OCI-LY7 (cell line): ENCODE results near the gene ZNF574. TPM values are rescaled to one million over a fixed set of nuclear protein-coding genes. Genes with fewer than 3 reads are reported as not detected.

ENCODE experiments used
- BruUV-seq: library from RNA; stranded (reverse); fragments of 400-500 nt; replicated peaks from 2 replicates; lab custom pipeline; 2021; lab: Mats Ljungman, UMichigan
- CTCF ChIA-PET: fragments of 300-600 bp; sonication (Branson Sonifier 250); formaldehyde crosslinking; loops from one replicate; lab custom pipeline; 2022; ENCODE audit warnings: antibody characterized with exemption; ENCODE audit not compliant: unreplicated experiment; lab: Charles Lee
- POLR2A ChIA-PET: fragments of 300-600 bp; sonication (Branson Sonifier 250); formaldehyde crosslinking; loops from one replicate; lab custom pipeline; 2022; ENCODE audit warnings: antibody characterized with exemption; lab: Charles Lee
- DNase-seq: peaks from one replicate; pipeline ENCODE4 v3.0.0-alpha.2; 2015; ENCODE audit warnings: low spot score
- H2AFZ ChIP-seq: fragments of 200-600 bp; sonication (generic), shearing (Covaris generic); 2 replicates; pipeline ENCODE4 v1.6.1; 2014; ENCODE audit warnings: mild to moderate bottlenecking, antibody characterized with exemption, low read length, moderate library complexity
- H3K27ac ChIP-seq: fragments of 200-600 bp; sonication (generic); 2 replicates; pipeline ENCODE4 v1.5.1; 2014; ENCODE audit warnings: mixed run types, low read depth, mild to moderate bottlenecking, moderate library complexity, low read length, inconsistent platforms; ENCODE audit not compliant: poor library complexity, severe bottlenecking
- H3K36me3 ChIP-seq: fragments of 200-600 bp; sonication (generic); 2 replicates; pipeline ENCODE4 v1.6.1; 2014; ENCODE audit warnings: mild to moderate bottlenecking, antibody characterized with exemption, low read length, moderate library complexity, mixed read lengths; ENCODE audit not compliant: insufficient read depth
- H3K4me1 ChIP-seq: fragments of 200-600 bp; sonication (generic); 2 replicates; pipeline ENCODE4 v1.5.1; 2014; ENCODE audit warnings: mild to moderate bottlenecking, low read length; ENCODE audit not compliant: insufficient read depth, poor library complexity, severe bottlenecking
- H3K4me2 ChIP-seq: fragments of 200-600 bp; sonication (generic); 2 replicates; pipeline ENCODE4 v1.6.1; 2014; ENCODE audit warnings: mild to moderate bottlenecking, low read length
- H3K4me3 ChIP-seq: fragments of 200-600 bp; sonication (generic); 2 replicates; pipeline ENCODE4 v1.5.1; 2014; ENCODE audit warnings: mild to moderate bottlenecking, low read depth, low read length; ENCODE audit not compliant: poor library complexity, severe bottlenecking
- H3K79me2 ChIP-seq: fragments of 200-600 bp; sonication (generic); 2 replicates; pipeline ENCODE4 v1.6.1; 2016; ENCODE audit warnings: low read depth, mild to moderate bottlenecking, low read length, moderate library complexity, mixed read lengths; ENCODE audit not compliant: insufficient read depth
- H3K9me2 ChIP-seq: fragments of 200-600 bp; sonication (generic); 2 replicates; pipeline ENCODE4 v1.6.1; 2016; ENCODE audit warnings: mild to moderate bottlenecking, low read length, mixed read lengths; ENCODE audit not compliant: insufficient read depth
- H3K9me3 ChIP-seq: fragments of 200-600 bp; sonication (generic); 2 replicates; pipeline ENCODE4 v1.6.1; 2014; ENCODE audit warnings: mild to moderate bottlenecking, mixed run types, low read length, mixed read lengths
- H4K20me1 ChIP-seq: fragments of 200-600 bp; sonication (generic); 2 replicates; pipeline ENCODE4 v1.6.1; 2014; ENCODE audit warnings: mild to moderate bottlenecking, antibody characterized with exemption, low read length, moderate library complexity, mixed read lengths; ENCODE audit not compliant: insufficient read depth
- CTCF ChIP-seq: fragments of 200-600 bp; sonication (generic); conservative IDR thresholded peaks from 2 replicates; pipeline ENCODE4 v1.5.1; 2014; ENCODE audit warnings: mild to moderate bottlenecking, antibody characterized with exemption, low read length, moderate library complexity, mixed read lengths
- EZH2phosphoT487 ChIP-seq: fragments of 200-600 bp; sonication (generic); IDR thresholded peaks from 2 replicates; pipeline ENCODE4 v1.6.1; 2018; ENCODE audit warnings: low read depth, borderline replicate concordance, mild to moderate bottlenecking, mixed run types, antibody characterized with exemption, low read length, moderate library complexity, mixed read lengths
- intact Hi-C: fragments of 100-400 bp; cut with micrococcal nuclease; formaldehyde crosslinking; loops from one replicate; pipeline ENCODE4 v1.10.0; 2022; ENCODE audit not compliant: unreplicated experiment
- total RNA-seq, 2 experiments: library from RNA; depleted of rRNA in 1 of 2; stranded (reverse); fragments of >200 nt in 1 of 2; shearing (Covaris generic) in 1 of 2; gene quantifications; 2 replicates each; pipeline ENCODE4 v1.2.3, GENCODE V29; 2014 to 2022

ZNF574 gene
- total RNA-seq, 2 experiments from 2014 or later = 14.5 to 29.3 TPM

- intact Hi-C loops = no loop called here
- TF ChIP-seq EZH2phosphoT487 = no peak
- no peak for TF ChIP-seq CTCF
- peaks cover 91% of the 10 kb centered on the region for H3K4me1 ChIP-seq
- peaks cover 42% of the 10 kb centered on the region for H3K79me2 ChIP-seq
- peak; percentile 67 for DNase-seq
- peaks cover 85% of the 10 kb centered on the region for H3K36me3 ChIP-seq
- peak overlapping the region; percentile 43 for H3K4me3 ChIP-seq
- H3K4me2 ChIP-seq = peak overlapping the region; percentile 61
- no peak overlapping the region for H2AFZ ChIP-seq
- 0 out of 2 replicates have a peak, but pooled peaks cover 5% of the 10 kb centered on the region for H3K9me3 ChIP-seq
- peak overlapping the region; percentile 78 for H3K27ac ChIP-seq
- BruUV-seq = no TSS peak
- H3K9me2 ChIP-seq = no peaks in the 10 kb centered on the region
- ChIA-PET POLR2A (interaction anchor here (1.0 kb wide), 1 partner anchor 12 kb away, joined by 3 read pairs; no protein-coding TSS in a partner anchor), CTCF (interaction anchor here (0.6 kb wide), 1 partner anchor 55 kb away, joined by 7 read pairs; no protein-coding TSS in a partner anchor)
- no peaks in the 10 kb centered on the region for H4K20me1 ChIP-seq
These were observed 45.7 kb downstream of the ZNF574 start for GRCh38 chr19:42121656-42122069.

- H3K4me3 ChIP-seq = peak overlapping the region; percentile 43
- intact Hi-C loops = no loop called here
- no peak overlapping the region for H2AFZ ChIP-seq
- H4K20me1 ChIP-seq = no peaks in the 10 kb centered on the region
- no peaks in the 10 kb centered on the region for H3K9me2 ChIP-seq
- H3K27ac ChIP-seq = peak overlapping the region; percentile 78
- H3K9me3 ChIP-seq = 0 out of 2 replicates have a peak, but pooled peaks cover 5% of the 10 kb centered on the region
- BruUV-seq = no TSS peak
- H3K4me2 ChIP-seq = peak overlapping the region; percentile 61
- peak; percentile 61 for DNase-seq
- peaks cover 54% of the 10 kb centered on the region for H3K79me2 ChIP-seq
- H3K36me3 ChIP-seq = peaks cover 84% of the 10 kb centered on the region
- no peak for TF ChIP-seq EZH2phosphoT487
- peak; percentile 60 for TF ChIP-seq CTCF
- CTCF ChIA-PET = interaction anchor here (1.0 to 2.1 kb wide), 3 partner anchors 9 to 14 kb away, joined by 3 to 10 read pairs (median 4); partner anchors contain the start of gene POU2F2
- peaks cover 92% of the 10 kb centered on the region for H3K4me1 ChIP-seq
- POLR2A ChIA-PET = interaction anchor here (0.5 to 2.4 kb wide), 4 partner anchors 8 to 49 kb away, joined by 3 to 25 read pairs (median 3); partner anchors contain the start of gene POU2F2
These were observed 47.0 kb downstream of the ZNF574 start for GRCh38 chr19:42122691-42123607.
